Duodenal mucosa (tissue), 2 donors: ENCODE measurements around the gene SCG5.

Source experiments
- H3K27ac ChIP-seq: one replicate; pipeline ENCODE4 v1.7.0; 2013; ENCODE audit warnings: low read depth, low read length
- H3K27me3 ChIP-seq, 2 donors: one replicate each; pipeline ENCODE4 v1.7.0; 2013; ENCODE audit warnings: low read length in 2 of 2, control low read depth in 1 of 2; ENCODE audit not compliant: insufficient read depth in 2 of 2, control insufficient read depth in 1 of 2
- H3K36me3 ChIP-seq, 2 donors: one replicate each; pipeline ENCODE4 v1.7.0; 2013; ENCODE audit warnings: low read length in 2 of 2, control low read depth in 1 of 2; ENCODE audit not compliant: insufficient read depth in 2 of 2, control insufficient read depth in 1 of 2
- H3K4me1 ChIP-seq, 2 donors: one replicate each; pipeline ENCODE4 v1.7.0; 2013; ENCODE audit warnings: low read length in 2 of 2, control low read depth in 1 of 2; ENCODE audit not compliant: insufficient read depth in 2 of 2, control insufficient read depth in 1 of 2
- H3K4me3 ChIP-seq, 2 donors: one replicate each; pipeline ENCODE4 v1.7.0; 2013; ENCODE audit warnings: low read length in 2 of 2, low read depth in 1 of 2
- H3K9ac ChIP-seq, 2 donors: one replicate each; pipeline ENCODE4 v1.7.0; 2013; ENCODE audit warnings: low read length in 2 of 2, low read depth in 1 of 2
- H3K9me3 ChIP-seq, 2 donors: one replicate each; pipeline ENCODE4 v1.7.0; 2013; ENCODE audit warnings: low read length in 2 of 2, control low read depth in 1 of 2; ENCODE audit not compliant: control insufficient read depth in 1 of 2

SCG5 gene

DNA sequence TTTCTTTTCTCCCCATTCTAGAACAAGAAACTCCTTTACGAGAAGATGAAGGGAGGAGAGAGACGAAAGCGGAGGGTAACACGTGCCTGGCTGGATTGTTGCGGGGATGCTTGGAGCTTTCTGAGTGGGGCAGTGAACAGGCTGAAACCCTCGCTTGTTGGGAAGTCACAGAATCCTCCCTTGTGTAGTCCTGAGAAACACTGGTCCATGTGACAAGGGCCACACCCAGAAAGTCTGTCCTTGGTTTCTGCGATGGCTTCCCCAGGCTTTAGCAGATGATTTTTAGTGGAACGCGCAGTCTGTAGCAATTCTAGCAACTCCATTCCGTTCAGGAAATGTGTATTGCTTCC is 50.2 kb downstream of the SCG5 start:
- Histone ChIP-seq H3K4me1 (peaks cover 3 to 13% of the 10 kb centered on the region in 2 donors), H3K9ac (no peak overlapping the region), H3K27me3 (no peaks in the 10 kb centered on the region), H3K36me3 (no peaks in the 10 kb centered on the region), H3K27ac (no peak overlapping the region), H3K4me3 (no peak overlapping the region), H3K9me3 (no peaks in the 10 kb centered on the region)

DNA sequence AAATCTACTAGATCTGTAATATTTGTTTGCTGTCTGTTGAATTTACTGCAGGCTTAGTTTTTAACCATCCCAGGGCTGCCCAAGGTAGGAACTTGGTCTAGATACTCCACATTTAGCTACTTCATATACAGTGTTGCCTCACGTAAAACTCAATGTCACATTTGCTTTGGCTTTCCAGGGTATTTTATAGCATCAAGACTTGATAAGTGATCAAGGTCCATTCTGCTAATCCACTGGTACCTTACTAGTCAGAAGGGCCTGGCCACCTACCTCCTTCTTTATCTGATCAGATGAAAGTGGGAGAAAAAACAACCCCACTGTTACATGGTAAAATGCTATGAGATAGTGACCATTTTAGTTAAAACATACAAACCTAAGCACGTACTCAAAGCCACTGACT is 50.8 kb downstream of the SCG5 start:
- Histone ChIP-seq H3K9ac (no peak overlapping the region), H3K27me3 (no peaks in the 10 kb centered on the region), H3K9me3 (no peaks in the 10 kb centered on the region), H3K36me3 (no peaks in the 10 kb centered on the region), H3K4me1 (peaks cover 3 to 13% of the 10 kb centered on the region in 2 donors), H3K27ac (no peak overlapping the region), H3K4me3 (no peak overlapping the region)

DNA sequence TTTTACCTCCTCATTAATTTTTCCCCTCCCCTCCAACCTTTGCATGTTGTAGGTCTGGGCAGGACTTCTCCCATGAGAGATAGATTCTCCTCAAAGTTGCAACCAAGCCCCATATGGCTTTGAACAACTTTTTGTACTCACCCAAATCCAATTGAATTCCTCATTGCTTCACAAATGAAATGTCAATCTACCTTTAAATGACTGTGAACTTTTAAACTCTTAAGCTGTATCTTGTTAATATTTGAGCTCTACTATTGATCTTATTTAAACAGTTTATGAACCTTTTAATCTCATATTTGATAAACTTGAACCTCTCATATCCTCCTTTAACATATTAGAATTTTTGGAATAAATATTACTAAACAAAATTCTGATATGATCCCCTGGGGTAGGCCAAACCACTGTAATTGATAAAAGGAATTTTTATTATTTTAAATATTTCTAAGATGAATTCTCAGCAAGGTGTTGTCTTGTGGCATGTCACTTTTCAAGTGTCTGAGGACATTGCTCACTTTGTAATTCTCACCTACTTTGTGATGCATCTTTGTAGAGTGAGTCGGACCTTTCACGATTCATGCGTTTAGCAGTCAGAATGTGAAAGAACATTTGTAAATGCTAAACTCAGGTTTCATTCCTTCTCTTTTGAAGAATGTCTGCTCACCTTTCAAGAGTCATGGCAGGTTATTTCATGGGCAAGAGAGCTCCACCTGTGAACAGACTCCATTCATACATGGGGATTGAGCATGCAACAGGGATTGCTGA is 52.9 kb downstream of the SCG5 start:
- Histone ChIP-seq H3K9me3 (no peaks in the 10 kb centered on the region), H3K9ac (no peak overlapping the region), H3K36me3 (no peaks in the 10 kb centered on the region), H3K27ac (no peak overlapping the region), H3K27me3 (no peaks in the 10 kb centered on the region), H3K4me1 (peaks cover 3 to 13% of the 10 kb centered on the region in 2 donors), H3K4me3 (no peak overlapping the region)

DNA sequence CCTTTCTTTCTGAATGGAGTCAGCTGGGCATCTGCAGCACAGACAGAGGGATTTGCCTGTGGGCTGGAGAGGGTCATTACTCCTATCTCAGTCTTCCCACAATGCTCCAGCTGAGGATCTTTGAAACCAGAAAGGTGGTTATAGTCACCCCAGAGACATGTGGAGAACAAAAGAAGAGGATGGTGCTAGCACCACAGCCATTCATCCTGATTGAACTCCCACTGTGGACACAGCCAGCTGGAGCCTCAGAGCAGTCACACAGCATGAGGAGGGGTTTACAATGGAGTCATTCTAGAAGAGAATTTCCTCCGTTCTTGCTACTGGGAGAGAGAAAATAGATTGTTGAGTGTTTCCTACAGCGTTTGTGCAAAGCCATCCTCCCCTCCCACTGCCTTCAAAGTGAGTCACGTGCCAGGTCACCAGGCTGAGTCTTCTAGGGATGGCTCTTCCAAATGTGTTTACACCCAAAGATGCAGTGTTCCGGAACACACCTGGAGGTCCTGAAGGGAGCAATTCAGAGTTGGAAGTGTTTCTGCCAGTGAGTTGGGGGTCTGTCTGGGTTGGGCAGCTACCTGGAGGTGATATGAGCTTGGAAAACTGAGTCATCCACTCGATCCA is 57.4 kb downstream of the SCG5 start:
- H3K36me3 ChIP-seq, result no peaks in the 10 kb centered on the region
- no peak overlapping the region for H3K4me3 ChIP-seq
- no peak overlapping the region for H3K27ac ChIP-seq
- H3K9me3 ChIP-seq, result no peaks in the 10 kb centered on the region
- H3K4me1 ChIP-seq, result peaks cover 6 to 10% of the 10 kb centered on the region in 2 donors
- no peak overlapping the region for H3K9ac ChIP-seq
- H3K27me3 ChIP-seq, result no peaks in the 10 kb centered on the region

DNA sequence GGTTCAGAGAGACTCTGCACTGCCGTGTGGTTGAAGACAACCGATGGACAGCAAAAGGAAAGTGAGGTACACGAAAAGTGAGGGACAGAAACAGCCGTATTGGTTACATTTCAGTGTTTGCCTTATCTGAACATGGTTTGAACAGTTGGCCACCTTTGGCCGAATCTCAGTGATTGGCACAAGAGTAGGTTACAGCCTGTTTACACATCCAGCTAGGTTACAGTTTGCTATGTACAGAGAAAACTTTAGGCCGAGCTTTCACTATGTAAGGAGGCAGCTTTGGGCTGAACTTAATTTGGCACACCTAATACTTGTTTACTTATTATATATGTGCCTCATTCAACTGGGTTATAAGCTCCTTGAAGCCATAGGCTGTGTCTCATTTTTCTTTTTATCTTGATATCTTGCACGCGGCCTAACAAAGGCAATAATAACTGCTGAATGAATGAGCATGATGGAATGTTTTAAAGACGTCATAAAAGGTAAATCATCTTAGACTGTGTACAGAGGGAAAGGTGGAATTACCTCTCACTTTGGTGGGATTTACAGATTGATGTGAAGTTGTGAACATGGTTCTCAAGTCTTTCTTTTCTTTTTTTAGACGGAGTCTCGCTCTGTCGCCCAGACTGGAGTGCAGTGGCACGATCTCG is 59.1 kb downstream of the SCG5 start:
- Histone ChIP-seq H3K27me3 (no peaks in the 10 kb centered on the region), H3K9me3 (no peaks in the 10 kb centered on the region), H3K9ac (no peak overlapping the region), H3K4me3 (no peak overlapping the region), H3K27ac (no peak overlapping the region), H3K36me3 (no peaks in the 10 kb centered on the region), H3K4me1 (peaks cover 6 to 10% of the 10 kb centered on the region in 2 donors)

DNA sequence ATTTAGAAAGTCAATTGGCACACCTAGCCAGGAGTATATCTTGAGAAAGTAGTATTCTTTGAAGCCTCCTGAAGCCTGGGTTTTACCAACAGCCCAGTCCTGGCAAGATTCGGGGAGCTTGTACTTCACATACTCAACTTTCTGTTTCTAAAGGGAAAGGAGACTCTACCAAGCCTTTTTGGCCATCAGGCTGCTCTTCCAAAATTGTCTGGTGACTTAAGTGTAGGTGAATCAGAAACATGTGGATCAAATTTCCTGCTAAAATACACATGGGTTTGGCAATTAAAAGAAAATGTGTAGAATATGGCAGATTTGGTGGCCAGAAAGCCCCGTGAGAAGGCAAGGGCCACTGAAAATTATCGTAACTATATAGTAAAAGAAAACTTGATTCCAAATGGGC is 60.4 kb downstream of the SCG5 start:
- no peak overlapping the region for H3K9ac ChIP-seq
- no peaks in the 10 kb centered on the region for H3K27me3 ChIP-seq
- H3K4me1 ChIP-seq, result peaks cover 6 to 10% of the 10 kb centered on the region in 2 donors
- H3K36me3 ChIP-seq, result no peaks in the 10 kb centered on the region
- H3K27ac ChIP-seq, result no peak overlapping the region
- H3K4me3 ChIP-seq, result no peak overlapping the region
- no peaks in the 10 kb centered on the region for H3K9me3 ChIP-seq

DNA sequence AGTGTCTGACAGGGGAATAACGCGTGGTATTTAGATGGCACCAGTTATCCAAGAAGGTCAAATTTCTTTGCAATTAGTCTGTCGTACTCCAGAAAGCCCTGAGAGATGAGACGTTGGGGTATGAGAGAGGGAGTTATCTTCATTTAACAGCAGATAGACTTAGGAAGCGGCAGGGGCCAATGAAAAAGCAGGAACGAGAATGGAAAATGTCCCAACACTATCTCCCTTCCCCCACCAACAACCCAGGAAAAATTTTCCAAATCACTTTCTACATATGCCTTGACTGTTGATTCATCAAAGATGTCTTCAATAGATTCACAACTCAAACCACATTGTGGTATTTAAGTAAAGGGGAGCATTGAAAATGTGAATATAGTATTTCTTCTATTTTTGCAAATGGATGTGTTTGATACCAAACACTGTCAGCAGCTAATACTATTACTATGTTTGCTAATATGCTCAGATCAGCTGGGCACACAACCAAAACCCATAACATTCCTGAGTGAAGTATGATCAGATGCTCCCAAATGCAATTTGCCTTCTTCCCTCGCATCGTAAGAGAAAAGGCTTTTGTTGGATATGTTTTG is 63.0 kb downstream of the SCG5 start:
- H3K27me3 ChIP-seq, result no peaks in the 10 kb centered on the region
- no peak overlapping the region for H3K27ac ChIP-seq
- H3K4me3 ChIP-seq, result no peak overlapping the region

DNA sequence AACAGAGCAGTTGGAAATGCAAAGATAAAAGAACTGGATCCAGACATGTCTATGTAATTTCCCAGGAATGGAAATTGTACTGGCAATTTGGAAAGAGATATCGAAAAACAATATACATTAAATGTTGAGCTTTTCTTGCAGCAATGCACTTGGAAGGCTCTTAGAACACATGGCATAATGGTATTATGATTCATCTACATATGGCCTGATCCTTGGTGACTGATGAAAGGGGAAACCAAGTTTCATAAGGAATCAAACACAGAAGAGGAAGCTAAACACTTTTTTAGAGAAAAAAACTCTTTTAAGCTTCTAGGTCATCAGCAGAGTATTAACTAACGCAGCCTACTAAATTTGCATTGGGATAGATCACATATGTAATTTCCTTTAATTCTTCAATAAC is 63.9 kb downstream of the SCG5 start:
- Histone ChIP-seq H3K4me1 (peaks cover under 1 to 15% of the 10 kb centered on the region in 2 donors), H3K36me3 (no peaks in the 10 kb centered on the region), H3K4me3 (no peak overlapping the region), H3K9ac (no peak overlapping the region), H3K27ac (no peak overlapping the region), H3K27me3 (no peaks in the 10 kb centered on the region), H3K9me3 (no peaks in the 10 kb centered on the region)

More for the DNA sequence above, 63.0 kb downstream of the SCG5 start:
- H3K36me3 ChIP-seq, result no peaks in the 10 kb centered on the region
- H3K4me1 ChIP-seq, result peaks cover 6 to 15% of the 10 kb centered on the region in 2 donors
- no peaks in the 10 kb centered on the region for H3K9me3 ChIP-seq
- no peak overlapping the region for H3K9ac ChIP-seq

DNA sequence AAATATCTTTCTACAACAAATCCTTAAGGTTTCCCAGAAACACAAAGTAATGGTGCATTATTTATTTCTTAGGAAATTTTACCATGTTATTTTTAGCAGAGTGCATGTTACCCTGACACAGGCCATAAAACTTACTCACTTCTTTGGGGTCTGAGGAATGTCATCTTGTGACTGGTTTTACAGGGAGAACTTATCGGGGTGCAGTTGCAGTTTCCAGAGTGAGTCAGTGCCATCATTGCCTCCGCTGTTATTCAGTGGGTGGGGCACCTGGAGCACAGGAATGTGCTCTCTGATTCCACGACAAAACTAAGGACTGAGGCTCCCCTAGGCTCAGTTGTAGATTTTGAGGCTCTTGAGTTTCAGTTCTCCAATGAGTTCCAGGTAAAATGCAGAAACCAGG is 65.2 kb downstream of the SCG5 start:
- H3K9me3 ChIP-seq, result no peaks in the 10 kb centered on the region
- peaks cover 0 to 10% of the 10 kb centered on the region in 2 donors for H3K4me1 ChIP-seq
- H3K9ac ChIP-seq, result no peak overlapping the region
- H3K36me3 ChIP-seq, result no peaks in the 10 kb centered on the region
- H3K27me3 ChIP-seq, result no peaks in the 10 kb centered on the region
- no peak overlapping the region for H3K4me3 ChIP-seq
- H3K27ac ChIP-seq, result no peak overlapping the region

DNA sequence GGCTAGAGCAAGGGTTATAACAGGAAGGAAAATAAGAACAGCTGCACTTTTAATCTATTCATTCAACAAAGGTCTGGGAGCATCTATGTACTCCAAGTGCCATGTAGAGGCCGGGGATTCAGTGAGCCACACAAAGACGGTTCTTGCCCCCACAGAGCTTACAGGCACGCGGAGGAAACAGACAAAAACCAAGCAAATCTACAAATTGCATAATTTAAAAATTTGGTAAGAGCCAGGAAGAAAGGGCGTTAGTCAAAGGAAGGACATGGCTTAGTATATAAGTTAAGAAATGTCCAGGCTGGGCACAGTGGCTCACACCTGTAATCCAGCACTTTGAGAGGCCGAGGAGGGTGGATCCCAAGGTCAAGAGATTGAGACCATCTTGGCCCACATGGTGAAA is 65.9 kb downstream of the SCG5 start:
- Histone ChIP-seq H3K36me3 (no peaks in the 10 kb centered on the region), H3K9me3 (no peaks in the 10 kb centered on the region), H3K9ac (no peak overlapping the region), H3K4me3 (no peak overlapping the region), H3K4me1 (peaks cover 0 to 10% of the 10 kb centered on the region in 2 donors), H3K27me3 (no peaks in the 10 kb centered on the region), H3K27ac (no peak overlapping the region)
